Neutrophil (primary cell): Measurements from ENCODE around the gene ITPR2.

ENCODE experiments used
- H3K27ac ChIP-seq: fragments of 200-600 bp; sonication (generic); 2 replicates; pipeline ENCODE4 v1.5.1; 2016; ENCODE audit warnings: mild to moderate bottlenecking, moderate library complexity
- H3K27me3 ChIP-seq: fragments of 200-600 bp; sonication (generic); 2 replicates; pipeline ENCODE4 v1.6.0; 2016; ENCODE audit warnings: mild to moderate bottlenecking
- H3K36me3 ChIP-seq: fragments of 200-600 bp; sonication (generic); 2 replicates; pipeline ENCODE4 v1.5.1; 2017
- H3K4me1 ChIP-seq, 2 experiments: fragments of 200-600 bp in 1 of 2; sonication (generic) in 1 of 2; 1 replicate in 1 of 2; 2 replicates in 1 of 2; pipeline versions ENCODE4 v1.5.1 to v1.6.1; 2013 to 2016; ENCODE audit warnings: low read depth in 1 of 2, low read length in 1 of 2, mild to moderate bottlenecking in 1 of 2, moderate library complexity in 1 of 2; ENCODE audit not compliant: control insufficient read depth in 1 of 2, insufficient read depth in 1 of 2
- H3K4me3 ChIP-seq, 2 experiments: fragments of 200-600 bp in 1 of 2; sonication (generic) in 1 of 2; 1 replicate in 1 of 2; 2 replicates in 1 of 2; pipeline ENCODE4 v1.5.1; 2013 to 2016; ENCODE audit warnings: low read depth in 1 of 2, low read length in 1 of 2, mild to moderate bottlenecking in 1 of 2, moderate library complexity in 1 of 2
- H3K9me3 ChIP-seq: fragments of 200-600 bp; sonication (generic); 2 replicates; pipeline ENCODE4 v1.5.1; 2016
- CTCF ChIP-seq: fragments of 200-600 bp; sonication (generic); IDR thresholded peaks from 2 replicates; pipeline ENCODE4 v1.5.1; 2016; ENCODE audit warnings: antibody characterized with exemption

The ITPR2 gene

GRCh38 chr12:26744697-26745440 is 88.1 kb downstream of the ITPR2 start:
- Histone ChIP-seq H3K27me3 (no peaks in the 10 kb centered on the region), H3K4me1 (peaks cover 4 to 5% of the 10 kb centered on the region in 2 experiments), H3K27ac (no peak overlapping the region), H3K4me3 (no peak overlapping the region), H3K9me3 (no peaks in the 10 kb centered on the region), H3K36me3 (no peaks in the 10 kb centered on the region)
- no peak for TF ChIP-seq CTCF

DNA sequence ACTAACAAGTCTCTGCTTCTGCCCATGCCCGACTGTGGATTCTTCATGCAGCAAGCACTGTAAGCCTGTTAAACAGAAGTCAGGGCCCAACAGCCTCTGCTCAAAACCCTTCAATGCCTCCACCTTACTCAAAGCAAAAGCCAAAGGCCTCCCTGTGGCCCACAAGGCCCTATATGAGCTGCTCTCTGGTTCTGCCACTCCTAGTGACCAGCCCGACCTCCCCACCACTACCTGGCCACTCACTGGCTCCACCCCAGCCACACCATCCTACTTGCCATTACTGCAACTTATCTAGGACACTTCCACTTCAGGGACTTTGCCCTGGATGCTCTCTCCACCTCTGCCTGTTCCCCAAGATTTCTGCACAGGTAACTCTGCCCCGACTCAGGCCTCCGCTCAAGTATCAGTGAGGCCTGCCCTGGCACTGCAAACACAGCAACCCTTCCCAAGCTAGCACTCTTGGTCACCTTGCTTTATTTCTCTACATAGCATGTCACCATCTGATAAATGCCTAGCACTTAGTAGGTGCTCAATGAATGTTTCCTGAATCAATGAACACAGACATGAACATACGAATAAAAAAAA is 88.9 kb downstream of the ITPR2 start:
- TF ChIP-seq CTCF: no peak
- no peak overlapping the region for H3K4me3 ChIP-seq
- no peak overlapping the region for H3K27ac ChIP-seq
- H3K27me3 ChIP-seq: no peaks in the 10 kb centered on the region
- H3K9me3 ChIP-seq: no peaks in the 10 kb centered on the region
- no peaks in the 10 kb centered on the region for H3K36me3 ChIP-seq
- H3K4me1 ChIP-seq: peaks cover 4 to 5% of the 10 kb centered on the region in 2 experiments

- no peaks in the 10 kb centered on the region for H3K36me3 ChIP-seq
- H3K9me3 ChIP-seq: no peaks in the 10 kb centered on the region
- TF ChIP-seq CTCF: no peak
- no peaks in the 10 kb centered on the region for H3K27me3 ChIP-seq
- H3K27ac ChIP-seq: no peak overlapping the region
- H3K4me3 ChIP-seq: no peak overlapping the region
- peaks cover 1 to 5% of the 10 kb centered on the region in 2 experiments for H3K4me1 ChIP-seq
Observed at GRCh38 chr12:26741584-26742227, 91.3 kb downstream of the ITPR2 start.

GRCh38 chr12:26740991-26741390 is 92.0 kb downstream of the ITPR2 start:
- Histone ChIP-seq H3K4me3 (no peak overlapping the region), H3K27ac (no peak overlapping the region), H3K36me3 (no peaks in the 10 kb centered on the region), H3K9me3 (no peaks in the 10 kb centered on the region), H3K4me1 (no peaks in the 10 kb centered on the region), H3K27me3 (no peaks in the 10 kb centered on the region)
- no peak for TF ChIP-seq CTCF

- no peaks in the 10 kb centered on the region for H3K27me3 ChIP-seq
- H3K27ac ChIP-seq: no peak overlapping the region
- no peaks in the 10 kb centered on the region for H3K4me1 ChIP-seq
- H3K9me3 ChIP-seq: no peaks in the 10 kb centered on the region
- TF ChIP-seq CTCF: no peak
- H3K4me3 ChIP-seq: no peak overlapping the region
- H3K36me3 ChIP-seq: no peaks in the 10 kb centered on the region
Observed at GRCh38 chr12:26740348-26740747, 92.6 kb downstream of the ITPR2 start.
